ENCODE data around the gene ORM1.

- TF ChIP-seq CTCF (IDR thresholded peaks at IDR 0.05): no peak
- TF ChIP-seq POLR2A (IDR thresholded peaks at IDR 0.05): no peak
Measured at GRCh38 chr9:114273461-114273881, 49.4 kb upstream of the ORM1 start.
